DMS153 treated with DMSO at 0.1 percent for 48 hours (cell line): ENCODE results near the gene EPC2.
"Not testable (repeated sequence)": the region's sequence is repeated elsewhere in the genome, so short reads cannot be mapped to it uniquely, and the experiment has no call there.

ENCODE experiments used
- DNase-seq: peaks from one replicate; lab custom pipeline; 2025; ENCODE audit not compliant: unreplicated experiment; lab: John Stamatoyannopoulos, UW

The EPC2 gene

DNA sequence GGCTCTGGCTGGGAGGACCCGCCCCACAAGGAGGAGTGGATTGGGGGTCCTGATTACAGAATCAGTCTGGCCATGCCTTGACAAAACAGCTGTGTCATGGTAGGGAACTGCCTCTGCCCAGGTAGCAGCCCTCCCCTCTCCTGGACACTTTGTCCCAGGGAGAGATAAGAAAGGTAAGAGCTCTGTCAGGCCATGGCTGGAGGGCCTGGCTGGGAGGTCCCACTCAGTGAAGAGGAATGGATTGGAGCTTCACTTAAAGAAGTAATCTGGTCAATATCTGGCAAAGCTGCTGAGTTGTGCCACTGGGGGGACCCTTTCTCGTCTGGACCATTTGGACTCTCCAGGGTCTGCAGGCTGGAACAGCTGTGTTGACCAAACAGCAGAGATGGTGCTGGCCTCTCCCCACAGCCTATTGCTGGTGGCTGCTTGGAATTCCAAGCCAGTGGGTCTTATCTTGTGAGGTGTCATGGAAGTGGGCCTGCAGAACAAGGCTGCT, 75.4 kb downstream of the EPC2 start:
- DNase-seq = no peak

DNA sequence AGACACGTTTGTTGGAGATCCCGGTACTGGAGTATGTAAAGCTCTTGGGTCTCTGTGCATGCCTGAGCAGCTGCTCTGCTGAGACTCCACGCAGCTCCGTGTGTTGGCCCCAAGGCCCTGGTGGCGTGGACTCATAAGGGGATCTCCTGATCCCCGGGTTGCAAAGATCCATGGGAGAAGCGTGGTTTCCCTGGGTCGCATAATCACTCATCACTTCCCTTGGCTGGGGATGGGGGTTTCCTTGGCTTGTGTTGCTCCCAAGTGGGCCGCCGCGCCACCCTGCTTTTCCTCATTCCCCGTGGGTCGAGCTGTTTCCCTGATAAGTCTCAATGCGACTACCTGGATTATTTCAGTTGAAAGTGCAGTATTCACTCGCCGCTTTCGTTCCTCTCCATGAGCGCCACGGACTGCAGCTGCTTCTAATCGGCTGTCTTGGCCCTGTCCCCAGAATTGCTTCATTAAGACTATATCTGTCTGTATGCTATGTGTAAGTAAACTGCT, 76.0 kb downstream of the EPC2 start:
- no peak for DNase-seq

GRCh38 chr2:148721520-148721931, 77.0 kb downstream of the EPC2 start:
- no peak for DNase-seq

DNA sequence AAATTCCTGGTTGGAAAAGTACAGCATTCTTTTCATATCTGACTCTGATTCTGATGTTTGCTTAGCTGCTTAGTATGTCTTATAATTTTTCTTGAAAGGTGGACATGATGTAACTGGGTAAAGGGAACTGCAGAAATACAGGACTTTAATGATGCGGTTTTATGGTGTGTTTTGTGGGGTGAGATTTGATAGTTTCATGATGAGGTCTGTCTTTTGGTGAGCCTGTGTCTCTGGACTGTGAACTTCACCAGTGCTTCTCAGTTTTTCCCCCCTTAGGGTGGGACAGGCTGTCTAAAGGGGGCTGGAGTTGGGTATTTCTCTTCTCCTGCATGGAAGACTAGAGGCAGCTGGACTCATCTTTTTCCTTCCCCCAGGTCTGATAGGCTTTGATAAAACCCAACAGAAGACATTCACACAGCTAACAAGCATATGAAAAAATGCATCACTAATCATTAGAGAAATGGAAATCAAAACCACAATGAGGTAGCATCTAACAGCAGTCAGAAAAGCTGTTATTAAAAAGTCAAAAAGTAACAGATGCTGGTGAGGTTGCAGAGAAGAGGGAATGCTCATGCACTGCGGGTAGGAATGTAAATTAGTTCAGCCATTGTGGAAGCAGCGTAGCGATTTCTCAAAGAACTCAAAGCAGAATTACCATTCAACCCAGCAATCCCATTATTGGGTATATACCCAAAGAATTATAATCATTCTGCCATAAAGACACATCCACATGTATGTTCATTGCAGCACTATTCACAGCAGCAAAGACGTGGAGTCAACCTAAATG, 77.6 kb downstream of the EPC2 start:
- DNase-seq = no peak

GRCh38 chr2:148725564-148725963, 81.0 kb downstream of the EPC2 start:
- no peak for DNase-seq

DNA sequence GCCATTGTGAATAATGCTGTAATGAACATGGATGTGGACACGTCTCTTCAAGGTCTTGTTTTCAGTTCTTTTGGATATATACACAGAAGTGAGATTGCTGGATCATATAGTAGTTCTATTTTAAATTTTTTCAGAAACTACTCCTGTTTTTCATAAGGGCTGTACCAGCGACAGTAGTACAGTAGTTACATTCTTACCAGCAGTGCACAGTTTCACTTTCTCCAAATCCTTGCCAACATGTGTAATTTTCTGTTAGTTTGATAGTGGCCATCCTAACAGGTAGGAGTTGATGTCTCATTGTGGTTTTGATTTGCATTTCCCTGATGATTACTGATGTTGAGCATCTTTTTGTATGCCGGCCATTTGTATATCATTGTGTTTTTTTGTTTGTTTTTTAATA, 81.7 kb downstream of the EPC2 start:
- no peak for DNase-seq

- no peak for DNase-seq
Observed at GRCh38 chr2:148730085-148730484, 85.5 kb downstream of the EPC2 start.

GRCh38 chr2:148737742-148738141, 93.2 kb downstream of the EPC2 start:
- no peak for DNase-seq

GRCh38 chr2:148739454-148740105, 95.0 kb downstream of the EPC2 start:
- DNase-seq = no peak

- no peak for DNase-seq
Observed at GRCh38 chr2:148742373-148742772, 97.8 kb downstream of the EPC2 start.

- no peak for DNase-seq
Observed at GRCh38 chr2:148745151-148745851, 100.8 kb downstream of the EPC2 start.

DNA sequence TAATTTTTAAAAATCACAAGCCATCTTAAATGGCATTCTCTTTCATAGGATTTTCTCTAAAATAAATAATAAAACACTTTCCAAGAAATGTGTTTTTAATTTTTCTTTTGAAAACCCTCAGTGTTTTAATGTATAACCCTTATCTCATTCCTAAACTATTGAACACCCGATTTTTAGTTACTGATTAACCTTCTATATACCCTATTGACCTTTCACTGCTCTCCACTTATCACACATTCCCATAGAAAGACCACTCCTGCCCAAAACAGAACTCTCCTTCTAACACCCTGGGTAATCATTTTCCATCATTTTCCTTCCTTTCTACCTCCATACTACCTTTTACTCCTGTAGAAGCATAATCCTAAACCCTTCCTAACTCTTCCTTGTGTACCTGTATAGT, 102.4 kb downstream of the EPC2 start:
- no peak for DNase-seq

- no peak for DNase-seq
Observed at GRCh38 chr2:148751907-148752306, 107.4 kb downstream of the EPC2 start.

DNA sequence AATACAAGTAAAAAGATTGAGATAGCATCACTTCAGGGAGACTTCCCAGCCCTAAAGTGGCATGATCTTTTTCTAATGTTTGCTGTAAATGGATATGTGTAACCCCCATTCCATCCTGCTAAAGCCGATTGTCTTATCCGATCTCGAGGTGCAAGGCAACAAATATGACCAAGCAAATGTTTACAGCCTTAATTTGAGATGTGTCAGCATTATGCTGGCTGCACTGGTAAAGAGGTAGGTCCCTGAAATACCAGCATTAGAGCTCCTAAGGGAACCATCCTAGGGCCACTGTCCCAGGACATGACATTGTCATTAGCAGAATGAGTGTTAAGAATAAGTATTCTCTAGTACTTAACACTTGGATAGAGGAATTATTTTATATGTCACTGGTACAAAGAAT, 108.4 kb downstream of the EPC2 start:
- DNase-seq = no peak

GRCh38 chr2:148754864-148755263, 110.3 kb downstream of the EPC2 start:
- DNase-seq = no peak

GRCh38 chr2:148756292-148756975, 111.9 kb downstream of the EPC2 start:
- no peak for DNase-seq

DNA sequence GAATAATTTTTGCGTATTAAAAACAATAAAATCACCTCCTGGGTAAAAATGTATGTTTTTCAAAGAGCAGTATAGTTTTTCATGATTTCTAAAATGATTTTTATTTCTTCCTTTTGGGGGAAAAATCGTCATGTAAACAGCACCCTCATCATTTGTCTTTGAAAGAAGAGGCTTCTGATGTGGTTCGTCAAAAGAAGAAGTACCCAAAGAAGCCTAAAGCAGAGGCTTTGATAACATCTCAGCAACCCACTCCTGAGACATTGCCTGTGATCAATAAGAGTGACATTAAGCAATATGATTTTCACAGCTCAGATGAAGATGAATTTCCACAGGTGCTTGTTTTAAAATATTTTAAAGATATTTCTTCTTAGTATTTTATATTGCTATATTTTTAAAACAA, 120.3 kb downstream of the EPC2 start:
- DNase-seq = no peak

- no peak for DNase-seq
Observed at GRCh38 chr2:148770047-148770446, 125.5 kb downstream of the EPC2 start.

DNA sequence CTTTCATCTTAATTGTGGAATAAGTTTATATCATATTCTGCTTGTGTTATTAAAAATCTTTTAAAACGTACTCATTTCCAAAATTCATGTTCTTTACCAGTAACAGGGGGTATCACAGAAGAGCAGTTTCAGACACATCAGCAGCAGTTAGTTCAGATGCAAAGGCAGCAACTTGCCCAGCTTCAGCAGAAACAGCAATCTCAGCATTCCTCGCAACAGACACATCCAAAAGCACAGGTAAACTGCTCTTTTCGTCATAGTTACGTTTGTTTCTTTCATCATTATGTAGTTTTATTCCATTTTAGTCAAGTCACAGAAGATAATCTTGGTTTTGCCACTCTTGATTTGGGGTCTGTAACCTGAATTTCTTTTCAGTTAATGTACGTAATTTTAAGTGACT, 137.0 kb downstream of the EPC2 start:
- DNase-seq = no peak

- DNase-seq = no peak
Observed at GRCh38 chr2:148789059-148789458, 144.5 kb downstream of the EPC2 start.

DNA sequence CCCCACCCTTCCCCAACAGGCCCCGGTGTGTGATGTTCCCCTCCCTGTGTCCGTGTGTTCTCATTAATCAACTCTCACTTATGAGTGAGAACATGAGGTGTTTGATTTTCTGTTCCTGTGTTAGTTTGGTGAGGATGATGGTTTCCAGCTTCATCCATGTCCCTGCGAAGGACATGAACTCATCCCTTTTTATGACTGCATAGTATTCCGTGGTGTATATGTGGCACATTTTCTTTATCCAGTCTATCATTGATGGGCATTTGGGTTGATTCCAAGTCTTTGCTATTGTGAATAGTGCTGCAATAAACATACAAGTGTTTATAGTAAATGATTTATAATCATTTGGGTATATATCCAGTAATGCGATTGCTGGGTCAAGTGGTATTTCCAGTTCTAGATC, 145.6 kb downstream of the EPC2 start:
- not testable (repeated sequence) for DNase-seq
